Liver (tissue), 9 donors: ENCODE data around the gene GSTA3. TPM values are rescaled to one million over a fixed set of nuclear protein-coding genes. Genes with fewer than 3 reads are reported as not detected.

Experiments used
- DNase-seq: peaks from one replicate; pipeline ENCODE4 v3.0.0-alpha.2; 2017; ENCODE audit warnings: low spot score
- H3K27ac ChIP-seq, 2 donors: one replicate each; pipeline ENCODE4 v1.7.0; 2013; ENCODE audit warnings: inconsistent platforms in 2 of 2, low read length in 2 of 2, control low read depth in 1 of 2, low read depth in 1 of 2, mild to moderate bottlenecking in 1 of 2
- H3K27me3 ChIP-seq, 4 donors: one replicate each; pipeline versions ENCODE4 v1.6.1 to v1.7.0; 2013; ENCODE audit warnings: low read length in 3 of 4, inconsistent platforms in 1 of 4, mild to moderate bottlenecking in 1 of 4, moderate library complexity in 1 of 4; ENCODE audit not compliant: control insufficient read depth in 4 of 4, insufficient read depth in 4 of 4
- H3K36me3 ChIP-seq, 4 donors: one replicate each; pipeline versions ENCODE4 v1.6.1 to v1.7.0; 2013; ENCODE audit warnings: low read length in 3 of 4, mild to moderate bottlenecking in 3 of 4, low read depth in 1 of 4, moderate library complexity in 1 of 4; ENCODE audit not compliant: control insufficient read depth in 4 of 4, insufficient read depth in 3 of 4
- H3K4me1 ChIP-seq, 4 donors: one replicate each; pipeline versions ENCODE4 v1.6.1 to v1.7.0; 2013; ENCODE audit warnings: low read length in 3 of 4, mild to moderate bottlenecking in 3 of 4, moderate library complexity in 1 of 4; ENCODE audit not compliant: control insufficient read depth in 4 of 4, insufficient read depth in 4 of 4
- H3K4me3 ChIP-seq, 3 donors: one replicate each; pipeline versions ENCODE4 v1.6.1 to v1.7.0; 2013; ENCODE audit warnings: low read length in 3 of 3, control low read depth in 1 of 3, low read depth in 1 of 3, mild to moderate bottlenecking in 1 of 3
- H3K9ac ChIP-seq, 2 donors: one replicate each; pipeline ENCODE4 v1.7.0; 2013; ENCODE audit warnings: low read length in 2 of 2, mild to moderate bottlenecking in 2 of 2, moderate library complexity in 2 of 2, control low read depth in 1 of 2, low read depth in 1 of 2
- H3K9me3 ChIP-seq, 4 donors: one replicate each; pipeline versions ENCODE4 v1.6.1 to v1.7.0; 2013; ENCODE audit warnings: low read length in 3 of 4; ENCODE audit not compliant: control insufficient read depth in 4 of 4
- FOXA1 ChIP-seq: IDR thresholded peaks from 2 replicates; pipeline ENCODE4 v1.6.1; 2016; ENCODE audit warnings: antibody characterized with exemption
- GABPA ChIP-seq, 2 donors: IDR thresholded peaks in 1 of 2; conservative IDR thresholded peaks in 1 of 2; 2 replicates each; pipeline ENCODE4 v1.6.1; 2016; ENCODE audit warnings: antibody characterized with exemption in 2 of 2, mild to moderate bottlenecking in 1 of 2, moderate library complexity in 1 of 2
- HNF4A ChIP-seq, 2 donors: conservative IDR thresholded peaks; 2 replicates each; pipeline ENCODE4 v1.6.1; 2016; ENCODE audit warnings: antibody characterized with exemption in 2 of 2, mild to moderate bottlenecking in 2 of 2
- HNF4G ChIP-seq: IDR thresholded peaks from 2 replicates; pipeline ENCODE4 v1.6.1; 2016; ENCODE audit warnings: antibody characterized with exemption
- JUND ChIP-seq, 2 donors: IDR thresholded peaks; 2 replicates each; pipeline ENCODE4 v1.6.1; 2016; ENCODE audit warnings: antibody characterized with exemption in 2 of 2
- MAX ChIP-seq: IDR thresholded peaks from 2 replicates; pipeline ENCODE4 v1.6.1; 2016; ENCODE audit warnings: antibody characterized with exemption
- NR2F2 ChIP-seq: IDR thresholded peaks from 2 replicates; pipeline ENCODE4 v1.6.1; 2016; ENCODE audit warnings: antibody characterized with exemption
- RAD21 ChIP-seq, 2 donors: IDR thresholded peaks; 2 replicates each; pipeline ENCODE4 v1.6.1; 2016; ENCODE audit warnings: antibody characterized with exemption in 2 of 2, mild to moderate bottlenecking in 2 of 2
- RXRA ChIP-seq, 2 donors: IDR thresholded peaks; 2 replicates each; pipeline ENCODE4 v1.6.1; 2017 to 2018; ENCODE audit warnings: antibody characterized with exemption in 2 of 2, mild to moderate bottlenecking in 1 of 2
- SP1 ChIP-seq: IDR thresholded peaks from 2 replicates; pipeline ENCODE4 v1.6.1; 2018; ENCODE audit warnings: antibody characterized with exemption, mild to moderate bottlenecking
- TAF1 ChIP-seq: conservative IDR thresholded peaks from 2 replicates; pipeline ENCODE4 v1.6.1; 2016; ENCODE audit warnings: antibody characterized with exemption, mild to moderate bottlenecking
- YY1 ChIP-seq: IDR thresholded peaks from 2 replicates; pipeline ENCODE4 v1.6.1; 2016; ENCODE audit warnings: antibody characterized with exemption, mild to moderate bottlenecking
- ZBTB33 ChIP-seq: IDR thresholded peaks from 2 replicates; pipeline ENCODE4 v1.6.1; 2016; ENCODE audit warnings: antibody characterized with exemption
- WGBS: extraction: QIAGEN DNeasy Blood & Tissue Kit; methylation state at CpG from one replicate; pipeline ENCODE4 v1.1.7; 2013; 5-methylcytosine and 5-hydroxymethylcytosine counted together
- polyA plus RNA-seq, 2 donors: library from polyadenylated mRNA; stranded (reverse) in 1 of 2; unstranded in 1 of 2; fragments of 200-250 nt in 1 of 2; fragments of >200 nt in 1 of 2; fragmentation: Nextera tagmentation in 1 of 2; extraction: Ambion mirVana in 1 of 2; gene quantifications; one replicate each; pipeline versions ENCODE4 v1.2.1 to v1.2.3, GENCODE V29; 2013 to 2015
- total RNA-seq, 2 donors: library from RNA; depleted of rRNA; stranded (reverse); fragments of >200 nt; gene quantifications; one replicate each; pipeline ENCODE4 v1.2.3, GENCODE V29; 2014
- TF ChIP-seq, protein P1 (sequence below): fragments of 150-350 bp; IDR thresholded peaks from 2 replicates; pipeline ENCODE4 v1.5.1; 2017; ENCODE audit warnings: improper control_type of control experiment, low read depth, low read length; ENCODE audit not compliant: missing input control
- TF ChIP-seq, protein P2 (sequence below): IDR thresholded peaks from 2 replicates; pipeline ENCODE4 v1.6.1; 2016; ENCODE audit warnings: antibody characterized with exemption, mild to moderate bottlenecking
- TF ChIP-seq, protein P3 (sequence below): IDR thresholded peaks from 2 replicates; pipeline ENCODE4 v1.6.1; 2016; ENCODE audit warnings: antibody characterized with exemption
- donor health status: healthy.
- donor health status: healthy.
- donor health status: healthy.
- donor health status: healthy.
- donor health status: healthy.

The GSTA3 gene
- total and polyA plus RNA-seq, 4 donors: not detected

GRCh38 chr6:52942221-52942620 lies 32.7 kb upstream of the GSTA3 start:
- H3K4me3 ChIP-seq: no peak overlapping the region
- H3K27ac ChIP-seq: no peak overlapping the region
- DNase-seq: no peak
- H3K9me3 ChIP-seq: no peaks in the 10 kb centered on the region
- H3K27me3 ChIP-seq: no peaks in the 10 kb centered on the region
- WGBS: 86% methylated on average over 4 of the region's 4 CpGs
- no peak overlapping the region for H3K9ac ChIP-seq
- TF ChIP-seq RXRA (IDR thresholded peaks at IDR 0.05): no peak
- TF ChIP-seq JUND (IDR thresholded peaks at IDR 0.05): no peak
- H3K36me3 ChIP-seq: no peaks in the 10 kb centered on the region
- H3K4me1 ChIP-seq: no peaks in the 10 kb centered on the region

- H3K9me3 ChIP-seq: no peaks in the 10 kb centered on the region
- H3K9ac ChIP-seq: no peak overlapping the region
- TF ChIP-seq RXRA (IDR thresholded peaks at IDR 0.05) (no peak), SP1 (no peak), MAX (no peak), JUND (IDR thresholded peaks at IDR 0.05) (no peak), HNF4G (no peak), HNF4A (conservative IDR thresholded peaks at IDR 0.05) (no peak), NR2F2 (no peak), TAF1 (no peak), FOXA1 (no peak), ZBTB33 (no peak), RAD21 (IDR thresholded peaks at IDR 0.05) (no peak), YY1 (no peak), GABPA (IDR thresholded peaks at IDR 0.05 in 1 of 2, conservative IDR thresholded peaks at IDR 0.05 in 1 of 2) (no peak)
- TF ChIP-seq, protein P1, sequence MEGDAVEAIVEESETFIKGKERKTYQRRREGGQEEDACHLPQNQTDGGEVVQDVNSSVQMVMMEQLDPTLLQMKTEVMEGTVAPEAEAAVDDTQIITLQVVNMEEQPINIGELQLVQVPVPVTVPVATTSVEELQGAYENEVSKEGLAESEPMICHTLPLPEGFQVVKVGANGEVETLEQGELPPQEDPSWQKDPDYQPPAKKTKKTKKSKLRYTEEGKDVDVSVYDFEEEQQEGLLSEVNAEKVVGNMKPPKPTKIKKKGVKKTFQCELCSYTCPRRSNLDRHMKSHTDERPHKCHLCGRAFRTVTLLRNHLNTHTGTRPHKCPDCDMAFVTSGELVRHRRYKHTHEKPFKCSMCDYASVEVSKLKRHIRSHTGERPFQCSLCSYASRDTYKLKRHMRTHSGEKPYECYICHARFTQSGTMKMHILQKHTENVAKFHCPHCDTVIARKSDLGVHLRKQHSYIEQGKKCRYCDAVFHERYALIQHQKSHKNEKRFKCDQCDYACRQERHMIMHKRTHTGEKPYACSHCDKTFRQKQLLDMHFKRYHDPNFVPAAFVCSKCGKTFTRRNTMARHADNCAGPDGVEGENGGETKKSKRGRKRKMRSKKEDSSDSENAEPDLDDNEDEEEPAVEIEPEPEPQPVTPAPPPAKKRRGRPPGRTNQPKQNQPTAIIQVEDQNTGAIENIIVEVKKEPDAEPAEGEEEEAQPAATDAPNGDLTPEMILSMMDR: no peak
- TF ChIP-seq, protein P2, sequence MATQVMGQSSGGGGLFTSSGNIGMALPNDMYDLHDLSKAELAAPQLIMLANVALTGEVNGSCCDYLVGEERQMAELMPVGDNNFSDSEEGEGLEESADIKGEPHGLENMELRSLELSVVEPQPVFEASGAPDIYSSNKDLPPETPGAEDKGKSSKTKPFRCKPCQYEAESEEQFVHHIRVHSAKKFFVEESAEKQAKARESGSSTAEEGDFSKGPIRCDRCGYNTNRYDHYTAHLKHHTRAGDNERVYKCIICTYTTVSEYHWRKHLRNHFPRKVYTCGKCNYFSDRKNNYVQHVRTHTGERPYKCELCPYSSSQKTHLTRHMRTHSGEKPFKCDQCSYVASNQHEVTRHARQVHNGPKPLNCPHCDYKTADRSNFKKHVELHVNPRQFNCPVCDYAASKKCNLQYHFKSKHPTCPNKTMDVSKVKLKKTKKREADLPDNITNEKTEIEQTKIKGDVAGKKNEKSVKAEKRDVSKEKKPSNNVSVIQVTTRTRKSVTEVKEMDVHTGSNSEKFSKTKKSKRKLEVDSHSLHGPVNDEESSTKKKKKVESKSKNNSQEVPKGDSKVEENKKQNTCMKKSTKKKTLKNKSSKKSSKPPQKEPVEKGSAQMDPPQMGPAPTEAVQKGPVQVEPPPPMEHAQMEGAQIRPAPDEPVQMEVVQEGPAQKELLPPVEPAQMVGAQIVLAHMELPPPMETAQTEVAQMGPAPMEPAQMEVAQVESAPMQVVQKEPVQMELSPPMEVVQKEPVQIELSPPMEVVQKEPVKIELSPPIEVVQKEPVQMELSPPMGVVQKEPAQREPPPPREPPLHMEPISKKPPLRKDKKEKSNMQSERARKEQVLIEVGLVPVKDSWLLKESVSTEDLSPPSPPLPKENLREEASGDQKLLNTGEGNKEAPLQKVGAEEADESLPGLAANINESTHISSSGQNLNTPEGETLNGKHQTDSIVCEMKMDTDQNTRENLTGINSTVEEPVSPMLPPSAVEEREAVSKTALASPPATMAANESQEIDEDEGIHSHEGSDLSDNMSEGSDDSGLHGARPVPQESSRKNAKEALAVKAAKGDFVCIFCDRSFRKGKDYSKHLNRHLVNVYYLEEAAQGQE: no peak
- TF ChIP-seq, protein P3, sequence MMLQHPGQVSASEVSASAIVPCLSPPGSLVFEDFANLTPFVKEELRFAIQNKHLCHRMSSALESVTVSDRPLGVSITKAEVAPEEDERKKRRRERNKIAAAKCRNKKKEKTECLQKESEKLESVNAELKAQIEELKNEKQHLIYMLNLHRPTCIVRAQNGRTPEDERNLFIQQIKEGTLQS: no peak
- DNase-seq: no peak
- H3K4me3 ChIP-seq: no peak overlapping the region
- no peaks in the 10 kb centered on the region for H3K4me1 ChIP-seq
- H3K27ac ChIP-seq: no peak overlapping the region
- 92% methylated on average over 2 of the region's 2 CpGs for WGBS
- H3K36me3 ChIP-seq: no peaks in the 10 kb centered on the region
- no peaks in the 10 kb centered on the region for H3K27me3 ChIP-seq
Measured at GRCh38 chr6:52937908-52938307, 28.4 kb upstream of the GSTA3 start.
